HepG2 (cell line): ENCODE measurements around the gene LRRC8C. TPM values are rescaled to one million over a fixed set of nuclear protein-coding genes. Genes with fewer than 3 reads are reported as not detected.

ENCODE experiments used
- AGO1 ChIP-seq: fragments of 200-400 bp; formaldehyde crosslinking; IDR thresholded peaks from 2 replicates; pipeline ENCODE4 v1.6.1; 2017; ENCODE audit warnings: mild to moderate bottlenecking, low read depth, low read length, moderate library complexity; ENCODE audit not compliant: poor library complexity, severe bottlenecking
- ARNTL ChIP-seq: sonication (generic); formaldehyde crosslinking; IDR thresholded peaks from 2 replicates; pipeline ENCODE4 v1.4.0; 2020; ENCODE audit warnings: mild to moderate bottlenecking, missing genetic modification reagents
- E2F2 ChIP-seq: sonication (generic); formaldehyde crosslinking; IDR thresholded peaks from 2 replicates; pipeline ENCODE4 v1.4.0; 2020; ENCODE audit warnings: missing genetic modification reagents, borderline replicate concordance
- KDM2A ChIP-seq: sonication (generic); formaldehyde crosslinking; IDR thresholded peaks from 2 replicates; pipeline ENCODE4 v1.4.0; 2020; ENCODE audit warnings: low read depth, missing genetic modification reagents, borderline replicate concordance
- RELA ChIP-seq: sonication (generic); formaldehyde crosslinking; IDR thresholded peaks from 2 replicates; pipeline ENCODE4 v1.4.0; 2020; ENCODE audit warnings: missing genetic modification reagents
- ZHX2 ChIP-seq, 2 experiments: sonication (generic) in 1 of 2; formaldehyde crosslinking in 1 of 2; IDR thresholded peaks; 2 replicates each; pipeline versions ENCODE4 v1.6.1 to v1.9.0; 2014 to 2022; ENCODE audit warnings: antibody characterized with exemption in 1 of 2, borderline replicate concordance in 1 of 2, inconsistent platforms in 1 of 2, low read depth in 1 of 2, missing genetic modification reagents in 1 of 2
- ZNF407 ChIP-seq: sonication (generic); formaldehyde crosslinking; IDR thresholded peaks from one replicate; pipeline ENCODE4 v1.5.1; 2020; ENCODE audit warnings: mild to moderate bottlenecking, missing genetic modification reagents; ENCODE audit errors: not compliant biosample characterization
- ZNF501 ChIP-seq: sonication (generic); formaldehyde crosslinking; IDR thresholded peaks from 2 replicates; pipeline ENCODE4 v1.5.1; 2020; ENCODE audit warnings: mild to moderate bottlenecking, moderate library complexity, missing genetic modification reagents
- ZNF567 ChIP-seq: sonication (generic); formaldehyde crosslinking; IDR thresholded peaks from 2 replicates; pipeline ENCODE4 v1.8.1; 2023; ENCODE audit warnings: mild to moderate bottlenecking, missing genetic modification reagents, borderline replicate concordance
- ZUFSP ChIP-seq: sonication (generic); formaldehyde crosslinking; IDR thresholded peaks from 2 replicates; pipeline ENCODE4 v1.9.0; 2021; ENCODE audit warnings: missing genetic modification reagents, mild to moderate bottlenecking, borderline replicate concordance
- polyA plus RNA-seq, 8 experiments: library from polyadenylated mRNA; depleted of rRNA in 3 of 8; stranded (reverse) in 7 of 8; unstranded in 1 of 8; fragments of >200 nt; fragmentation: Illumina TruSeq in 4 of 8; extraction: Trizol in 4 of 8; gene quantifications; 2 replicates each; pipeline versions ENCODE4 v1.2.1 to v1.2.3, GENCODE V29; 2011 to 2016; ENCODE audit warnings: low read depth in 4 of 8, missing spikeins in 1 of 8, mixed read lengths in 1 of 8; ENCODE audit not compliant: insufficient read depth in 1 of 8
- total RNA-seq, 5 experiments: library from RNA; depleted of rRNA; stranded (reverse); fragments of >200 nt; fragmentation: Illumina TruSeq; extraction: Trizol; gene quantifications; 2 replicates each; pipeline ENCODE4 v1.2.3, GENCODE V29; 2016; ENCODE audit warnings: low read depth in 1 of 5

Gene LRRC8C
- total and polyA plus RNA-seq, 2 of the 13 experiments (the other 11 are each of a cell fraction or from before 2014, with no cell fraction given) = 0.22 to 0.32 TPM

- TF ChIP-seq ZNF407 (CRISPR knock-in tag) (no peak), RELA (CRISPR knock-in tag) (no peak), E2F2 (CRISPR knock-in tag) (no peak), ARNTL (CRISPR knock-in tag) (no peak), ZHX2 (IDR thresholded peaks at IDR 0.05; ENCODE audit: low read depth) (no peak), ZHX2 (CRISPR knock-in tag; IDR thresholded peaks at IDR 0.05; ENCODE audit: borderline replicate concordance) (no peak), ZNF567 (no peak), ZNF501 (CRISPR knock-in tag) (peak; percentile 18; the same call in 1 of the 2 replicates), AGO1 (peak; percentile 39), ZUFSP (CRISPR knock-in tag) (no peak), KDM2A (CRISPR knock-in tag) (peak; percentile 21; the same call in 1 of the 2 replicates)
Measured at GRCh38 chr1:89633248-89633799, 404 bp downstream of the LRRC8C start (continued).
